ENCODE results near the gene ENG.
"Not testable (repeated sequence)": the region's sequence is repeated elsewhere in the genome, so short reads cannot be mapped to it uniquely, and the experiment has no call there.

The ENG gene

GRCh38 chr9:127863191-127863621, 8.7 kb upstream of the ENG start:
- FAIRE-seq, result no peak

- FAIRE-seq, result no peak
Observed at GRCh38 chr9:127862075-127863011, 7.9 kb upstream of the ENG start.

- FAIRE-seq, result no peak
Observed at GRCh38 chr9:127860779-127861178, 6.3 kb upstream of the ENG start.

GRCh38 chr9:127860260-127860659, 5.8 kb upstream of the ENG start:
- FAIRE-seq, result no peak

- FAIRE-seq, result no peak
Observed at GRCh38 chr9:127858041-127858512, 3.6 kb upstream of the ENG start.

GRCh38 chr9:127857278-127857677, 2.8 kb upstream of the ENG start:
- FAIRE-seq, result no peak

GRCh38 chr9:127856729-127857116, 2.3 kb upstream of the ENG start:
- FAIRE-seq, result no peak

GRCh38 chr9:127856094-127856728, 1.8 kb upstream of the ENG start:
- no peak for FAIRE-seq

- no peak for FAIRE-seq
Observed at GRCh38 chr9:127855522-127855921, 1.1 kb upstream of the ENG start.

GRCh38 chr9:127854960-127855359, 502 bp upstream of the ENG start:
- no peak for FAIRE-seq

- FAIRE-seq, result no peak
Observed at GRCh38 chr9:127853312-127854183, 910 bp downstream of the ENG start.

GRCh38 chr9:127852829-127853228, 1.6 kb downstream of the ENG start:
- no peak for FAIRE-seq

GRCh38 chr9:127850286-127850830, 4.1 kb downstream of the ENG start:
- no peak for FAIRE-seq

GRCh38 chr9:127848756-127849504, 5.5 kb downstream of the ENG start:
- FAIRE-seq, result no peak

GRCh38 chr9:127847833-127848755, 6.4 kb downstream of the ENG start:
- no peak for FAIRE-seq

GRCh38 chr9:127847178-127847510, 7.3 kb downstream of the ENG start:
- FAIRE-seq, result no peak

GRCh38 chr9:127846443-127847177, 7.8 kb downstream of the ENG start:
- FAIRE-seq, result no peak

- FAIRE-seq, result not testable (repeated sequence)
Observed at GRCh38 chr9:127845619-127846018, 8.8 kb downstream of the ENG start.

GRCh38 chr9:127844821-127845359, 9.6 kb downstream of the ENG start:
- no peak for FAIRE-seq

Data from colon (tissue), 2 donors.